ENCODE data around the gene GPR132. TPM values are rescaled to one million over a fixed set of nuclear protein-coding genes. Genes with fewer than 3 reads are reported as not detected.

The GPR132 gene
- total and polyA plus RNA-seq, 9 of the 15 experiments (the other 6 are each of a cell fraction or from before 2014, with no cell fraction given) = 0.01 to 1.1 (median 0.25) TPM; not detected in 1

GRCh38 chr14:105060751-105061427 lies 4.3 kb downstream of the GPR132 start:
- Histone ChIP-seq H3K27me3 (ENCODE audit: control insufficient read depth in 2 of 2, insufficient read depth in 2 of 2, low read length in 2 of 2) (peaks cover 2 to 13% of the 10 kb centered on the region in 2 experiments; a peak in 3 of 5 replicates), H4K20me1 (replicated peaks; ENCODE audit: control insufficient read depth, insufficient read depth, low read length) (no peaks in the 10 kb centered on the region; the same call in 1 of the 2 replicates), H3K9me1 (ENCODE audit: control insufficient read depth, insufficient read depth, low read length) (no peaks in the 10 kb centered on the region), H3K9me3 (replicated peaks; ENCODE audit: control insufficient read depth, insufficient read depth, low read depth, low read length) (no peaks in the 10 kb centered on the region), H3K27ac (ENCODE audit: extremely low read depth, low read depth, low read length) (no peak overlapping the region), H3K4me2 (ENCODE audit: insufficient read depth, low read length) (no peak overlapping the region), H2AFZ (ENCODE audit: low read depth, low read length) (no peak overlapping the region), H3K79me2 (ENCODE audit: control insufficient read depth, insufficient read depth, low read length) (no peaks in the 10 kb centered on the region), H3K4me3 (no peak overlapping the region), H3K9ac (ENCODE audit: insufficient read depth in 1 of 2, low read depth in 2 of 2, low read length in 2 of 2) (0 out of 4 replicates have a peak overlapping the region, but pooled peaks of 1 of the 2 experiments have one; percentile 17), H3K4me1 (replicated peaks in 1 of 2; ENCODE audit: control insufficient read depth in 2 of 2, insufficient read depth in 2 of 2, low read length in 2 of 2) (peaks cover 0 to 47% of the 10 kb centered on the region in 2 experiments; a peak in 3 of 5 replicates), H3K36me3 (ENCODE audit: control insufficient read depth, insufficient read depth, low read length) (no peaks in the 10 kb centered on the region)
- intact Hi-C loops (cut with micrococcal nuclease) (no loop called here), in situ Hi-C loops (cut with MboI) (no loop called here)
- BruUV-seq (replicated peaks) = no TSS peak
- DNase-seq (ENCODE audit: extremely low read depth in 1 of 4, low spot score in 3 of 4) (no peak), FAIRE-seq (no peak), ATAC-seq (no peak)
- POLR2A ChIA-PET = interaction anchor here (3.5 kb wide), 1 partner anchor 13 kb away, joined by 12 read pairs; no protein-coding TSS in a partner anchor
- CTCF ChIA-PET (ENCODE audit: low intra/inter-chr PET ratio) = no interaction called here
- no peak for TF ChIP-seq USF1 (CRISPR knock-in tag; IDR thresholded peaks at IDR 0.05)
- no peak for TF ChIP-seq ZNF124 (CRISPR knock-in tag; IDR thresholded peaks at IDR 0.05)
- no peak for TF ChIP-seq ZNF695 (CRISPR knock-in tag; IDR thresholded peaks at IDR 0.05)
- TF ChIP-seq, protein P1, sequence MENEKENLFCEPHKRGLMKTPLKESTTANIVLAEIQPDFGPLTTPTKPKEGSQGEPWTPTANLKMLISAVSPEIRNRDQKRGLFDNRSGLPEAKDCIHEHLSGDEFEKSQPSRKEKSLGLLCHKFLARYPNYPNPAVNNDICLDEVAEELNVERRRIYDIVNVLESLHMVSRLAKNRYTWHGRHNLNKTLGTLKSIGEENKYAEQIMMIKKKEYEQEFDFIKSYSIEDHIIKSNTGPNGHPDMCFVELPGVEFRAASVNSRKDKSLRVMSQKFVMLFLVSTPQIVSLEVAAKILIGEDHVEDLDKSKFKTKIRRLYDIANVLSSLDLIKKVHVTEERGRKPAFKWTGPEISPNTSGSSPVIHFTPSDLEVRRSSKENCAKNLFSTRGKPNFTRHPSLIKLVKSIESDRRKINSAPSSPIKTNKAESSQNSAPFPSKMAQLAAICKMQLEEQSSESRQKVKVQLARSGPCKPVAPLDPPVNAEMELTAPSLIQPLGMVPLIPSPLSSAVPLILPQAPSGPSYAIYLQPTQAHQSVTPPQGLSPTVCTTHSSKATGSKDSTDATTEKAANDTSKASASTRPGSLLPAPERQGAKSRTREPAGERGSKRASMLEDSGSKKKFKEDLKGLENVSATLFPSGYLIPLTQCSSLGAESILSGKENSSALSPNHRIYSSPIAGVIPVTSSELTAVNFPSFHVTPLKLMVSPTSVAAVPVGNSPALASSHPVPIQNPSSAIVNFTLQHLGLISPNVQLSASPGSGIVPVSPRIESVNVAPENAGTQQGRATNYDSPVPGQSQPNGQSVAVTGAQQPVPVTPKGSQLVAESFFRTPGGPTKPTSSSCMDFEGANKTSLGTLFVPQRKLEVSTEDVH (IDR thresholded peaks at IDR 0.05; ENCODE audit: low read depth, partially characterized antibody) = no peak
- no peak for TF ChIP-seq SMARCA5 (IDR thresholded peaks at IDR 0.05)
- no peak for TF ChIP-seq DNMT1 (IDR thresholded peaks at IDR 0.05)
- no peak for TF ChIP-seq ZNF696 (CRISPR knock-in tag; conservative IDR thresholded peaks at IDR 0.05)
- TF ChIP-seq HES1 (IDR thresholded peaks at IDR 0.05; ENCODE audit: low read depth) = no peak
- TF ChIP-seq GATAD2A (IDR thresholded peaks at IDR 0.05) = no peak
- TF ChIP-seq SMARCC2 (IDR thresholded peaks at IDR 0.05; ENCODE audit: low read depth) = no peak
- TF ChIP-seq ZNF780A (CRISPR knock-in tag; IDR thresholded peaks at IDR 0.05) = no peak
- no peak for TF ChIP-seq ZNF766 (CRISPR knock-in tag; conservative IDR thresholded peaks at IDR 0.05)
- 32% methylated on average over 11 of the region's 30 CpGs for WGBS (ENCODE audit: insufficient coverage, low coverage, missing lambda C conversion rate)

All from K562 (cell line).